Loucy (cell line): ENCODE data around the gene IGFBP2.
"Not testable (repeated sequence)": the region's sequence is repeated elsewhere in the genome, so short reads cannot be mapped to it uniquely, and the experiment has no call there.

Source experiments
- H2AFZ ChIP-seq: fragments of 200-600 bp; sonication (generic); 2 replicates; pipeline ENCODE4 v1.6.0; 2016; ENCODE audit warnings: antibody characterized with exemption, mild to moderate bottlenecking, low read length, moderate library complexity
- H3F3A ChIP-seq: fragments of 200-600 bp; 2 replicates; pipeline ENCODE4 v1.6.0; 2016; ENCODE audit warnings: antibody characterized with exemption, low read depth, mild to moderate bottlenecking
- H3K27me3 ChIP-seq: fragments of 200-600 bp; sonication (generic); 2 replicates; pipeline ENCODE4 v1.6.1; 2014; ENCODE audit warnings: low read length, mild to moderate bottlenecking; ENCODE audit not compliant: insufficient read depth, poor library complexity, severe bottlenecking
- H3K36me3 ChIP-seq: fragments of 200-600 bp; sonication (generic); 2 replicates; pipeline ENCODE4 v1.6.1; 2016; ENCODE audit warnings: low read length; ENCODE audit not compliant: insufficient read depth
- H3K4me1 ChIP-seq: fragments of 200-600 bp; sonication (generic); 2 replicates; pipeline ENCODE4 v1.5.1; 2014; ENCODE audit warnings: low read length, mild to moderate bottlenecking; ENCODE audit not compliant: insufficient read depth, poor library complexity, severe bottlenecking
- H3K4me2 ChIP-seq: fragments of 200-600 bp; sonication (generic); 2 replicates; pipeline ENCODE4 v1.6.0; 2014; ENCODE audit warnings: antibody characterized with exemption, low read length, low read depth, mild to moderate bottlenecking; ENCODE audit not compliant: poor library complexity, severe bottlenecking
- H3K4me3 ChIP-seq: fragments of 200-600 bp; sonication (generic); 2 replicates; pipeline ENCODE4 v1.5.1; 2014; ENCODE audit warnings: low read length, mild to moderate bottlenecking, mixed read lengths; ENCODE audit not compliant: poor library complexity, severe bottlenecking
- H3K79me2 ChIP-seq: fragments of 200-600 bp; sonication (generic); 2 replicates; pipeline ENCODE4 v1.6.1; 2014; ENCODE audit warnings: low read length; ENCODE audit not compliant: insufficient read depth
- H3K9ac ChIP-seq: fragments of 200-600 bp; sonication (generic); 2 replicates; pipeline ENCODE4 v1.6.0; 2014; ENCODE audit warnings: mild to moderate bottlenecking, low read depth, low read length, moderate library complexity; ENCODE audit not compliant: poor library complexity, severe bottlenecking
- H3K9me2 ChIP-seq: fragments of 200-600 bp; sonication (generic); replicated peaks from 2 replicates; pipeline ENCODE4 v1.6.1; 2016; ENCODE audit warnings: low read depth, low read length, mixed read lengths
- H3K9me3 ChIP-seq: fragments of 200-600 bp; sonication (generic); 2 replicates; pipeline ENCODE4 v1.6.1; 2014; ENCODE audit warnings: mild to moderate bottlenecking, antibody characterized with exemption, low read length, low read depth; ENCODE audit not compliant: insufficient read depth
- H4K20me1 ChIP-seq: fragments of 200-600 bp; sonication (generic); 2 replicates; pipeline ENCODE4 v1.6.0; 2014; ENCODE audit warnings: antibody characterized with exemption, low read length, mild to moderate bottlenecking; ENCODE audit not compliant: insufficient read depth, poor library complexity, severe bottlenecking
- CTCF ChIP-seq: fragments of 200-600 bp; sonication (generic); conservative IDR thresholded peaks from 2 replicates; pipeline ENCODE4 v1.5.1; 2014; ENCODE audit warnings: mild to moderate bottlenecking, antibody characterized with exemption, low read length
- EZH2phosphoT487 ChIP-seq: fragments of 200-600 bp; IDR thresholded peaks from 2 replicates; pipeline ENCODE4 v1.6.1; 2018; ENCODE audit warnings: antibody characterized with exemption, mild to moderate bottlenecking, moderate library complexity, borderline replicate concordance

IGFBP2 gene

GRCh38 chr2:216596236-216596979 lies 36.8 kb upstream of the IGFBP2 start:
- Histone ChIP-seq H3K4me2 (no peak overlapping the region), H3K9me2 (no peaks in the 10 kb centered on the region), H3K36me3 (no peaks in the 10 kb centered on the region), H3K27me3 (no peaks in the 10 kb centered on the region), H4K20me1 (no peaks in the 10 kb centered on the region), H3K4me1 (no peaks in the 10 kb centered on the region), H3K79me2 (no peaks in the 10 kb centered on the region), H2AFZ (no peak overlapping the region), H3F3A (no peaks in the 10 kb centered on the region), H3K4me3 (no peak overlapping the region), H3K9me3 (no peaks in the 10 kb centered on the region), H3K9ac (no peak overlapping the region)
- TF ChIP-seq CTCF (no peak), EZH2phosphoT487 (no peak)

GRCh38 chr2:216596980-216597509 lies 36.2 kb upstream of the IGFBP2 start:
- no peaks in the 10 kb centered on the region for H3K9me2 ChIP-seq
- no peak overlapping the region for H3K9ac ChIP-seq
- H3K79me2 ChIP-seq, result no peaks in the 10 kb centered on the region
- TF ChIP-seq EZH2phosphoT487, result no peak
- TF ChIP-seq CTCF, result no peak
- H3F3A ChIP-seq, result no peaks in the 10 kb centered on the region
- no peaks in the 10 kb centered on the region for H3K36me3 ChIP-seq
- H3K4me2 ChIP-seq, result no peak overlapping the region
- H2AFZ ChIP-seq, result no peak overlapping the region
- no peak overlapping the region for H3K4me3 ChIP-seq
- no peaks in the 10 kb centered on the region for H4K20me1 ChIP-seq
- H3K9me3 ChIP-seq, result no peaks in the 10 kb centered on the region
- no peaks in the 10 kb centered on the region for H3K4me1 ChIP-seq
- H3K27me3 ChIP-seq, result no peaks in the 10 kb centered on the region

GRCh38 chr2:216597825-216598224 lies 35.4 kb upstream of the IGFBP2 start:
- not testable (repeated sequence) for H4K20me1 ChIP-seq, H2AFZ ChIP-seq, H3K4me2 ChIP-seq, H3K4me3 ChIP-seq, H3K4me1 ChIP-seq, H3K36me3 ChIP-seq, H3K27me3 ChIP-seq, H3K9me2 ChIP-seq, H3K9ac ChIP-seq, H3F3A ChIP-seq, H3K79me2 ChIP-seq, H3K9me3 ChIP-seq
